Tibial nerve (tissue), 3 donors: ENCODE measurements around the gene CFAP299.

ENCODE experiments used
- CTCF ChIP-seq, 5 experiments: fragments of 200-600 bp in 3 of 5; fragments of 450-650 bp in 2 of 5; sonication (generic) in 3 of 5; IDR thresholded peaks; one replicate each; pipeline ENCODE4 v1.5.1; 2016 to 2019; ENCODE audit warnings: antibody characterized with exemption in 5 of 5, mild to moderate bottlenecking in 3 of 5, moderate library complexity in 2 of 5
- POLR2A ChIP-seq, 2 donors: fragments of 450-650 bp; IDR thresholded peaks; one replicate each; pipeline ENCODE4 v1.6.1; 2017; ENCODE audit warnings: antibody characterized with exemption in 2 of 2, mild to moderate bottlenecking in 2 of 2, moderate library complexity in 2 of 2

GRCh38 chr4:80390178-80390577, 54.6 kb downstream of the CFAP299 start:
- TF ChIP-seq CTCF (IDR thresholded peaks at IDR 0.05): no peak
- no peak for TF ChIP-seq POLR2A (IDR thresholded peaks at IDR 0.05)
